Cardiac fibroblast (primary cell): ENCODE results near the gene SYT1.

Experiments used
- DNase-seq, 2 donors: peaks; one replicate each; pipeline versions ENCODE4 v3.0.0 to v3.0.0-alpha.2; 2010; ENCODE audit warnings: low read depth in 2 of 2
- H3K4me3 ChIP-seq, 2 donors: replicated peaks in 1 of 2; 1 replicate in 1 of 2; 2 replicates in 1 of 2; pipeline ENCODE4 v1.5.1; 2011; ENCODE audit warnings: low read depth in 2 of 2, low read length in 2 of 2, mild to moderate bottlenecking in 2 of 2, moderate library complexity in 1 of 2
- TF ChIP-seq, protein P1 (sequence below): IDR thresholded peaks from one replicate; pipeline ENCODE4 v1.5.1; 2011; ENCODE audit warnings: low read depth, mild to moderate bottlenecking, low read length, inconsistent platforms

The SYT1 gene

DNA sequence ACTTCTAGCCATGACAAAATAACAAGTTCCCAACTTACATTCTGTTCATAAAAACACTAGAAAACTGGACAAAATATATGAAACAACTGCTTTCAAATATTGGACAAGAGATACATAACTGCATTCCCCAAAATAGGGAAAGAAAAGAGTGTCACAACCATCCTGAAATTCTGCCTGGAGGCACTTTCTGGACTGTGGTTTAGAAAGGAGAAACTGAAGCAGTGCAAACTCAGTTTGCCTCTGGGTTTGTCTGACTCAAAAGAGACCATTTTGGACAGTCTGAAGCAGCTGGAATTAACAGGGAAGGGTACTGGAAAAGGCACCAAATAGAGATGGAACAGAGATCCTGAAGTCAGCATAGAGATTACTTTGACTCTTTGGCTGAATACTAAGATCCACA lies 11.3 kb upstream of the SYT1 start:
- TF ChIP-seq, protein P1, sequence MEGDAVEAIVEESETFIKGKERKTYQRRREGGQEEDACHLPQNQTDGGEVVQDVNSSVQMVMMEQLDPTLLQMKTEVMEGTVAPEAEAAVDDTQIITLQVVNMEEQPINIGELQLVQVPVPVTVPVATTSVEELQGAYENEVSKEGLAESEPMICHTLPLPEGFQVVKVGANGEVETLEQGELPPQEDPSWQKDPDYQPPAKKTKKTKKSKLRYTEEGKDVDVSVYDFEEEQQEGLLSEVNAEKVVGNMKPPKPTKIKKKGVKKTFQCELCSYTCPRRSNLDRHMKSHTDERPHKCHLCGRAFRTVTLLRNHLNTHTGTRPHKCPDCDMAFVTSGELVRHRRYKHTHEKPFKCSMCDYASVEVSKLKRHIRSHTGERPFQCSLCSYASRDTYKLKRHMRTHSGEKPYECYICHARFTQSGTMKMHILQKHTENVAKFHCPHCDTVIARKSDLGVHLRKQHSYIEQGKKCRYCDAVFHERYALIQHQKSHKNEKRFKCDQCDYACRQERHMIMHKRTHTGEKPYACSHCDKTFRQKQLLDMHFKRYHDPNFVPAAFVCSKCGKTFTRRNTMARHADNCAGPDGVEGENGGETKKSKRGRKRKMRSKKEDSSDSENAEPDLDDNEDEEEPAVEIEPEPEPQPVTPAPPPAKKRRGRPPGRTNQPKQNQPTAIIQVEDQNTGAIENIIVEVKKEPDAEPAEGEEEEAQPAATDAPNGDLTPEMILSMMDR, result no peak
- no peak for DNase-seq
- no peak overlapping the region for H3K4me3 ChIP-seq

DNA sequence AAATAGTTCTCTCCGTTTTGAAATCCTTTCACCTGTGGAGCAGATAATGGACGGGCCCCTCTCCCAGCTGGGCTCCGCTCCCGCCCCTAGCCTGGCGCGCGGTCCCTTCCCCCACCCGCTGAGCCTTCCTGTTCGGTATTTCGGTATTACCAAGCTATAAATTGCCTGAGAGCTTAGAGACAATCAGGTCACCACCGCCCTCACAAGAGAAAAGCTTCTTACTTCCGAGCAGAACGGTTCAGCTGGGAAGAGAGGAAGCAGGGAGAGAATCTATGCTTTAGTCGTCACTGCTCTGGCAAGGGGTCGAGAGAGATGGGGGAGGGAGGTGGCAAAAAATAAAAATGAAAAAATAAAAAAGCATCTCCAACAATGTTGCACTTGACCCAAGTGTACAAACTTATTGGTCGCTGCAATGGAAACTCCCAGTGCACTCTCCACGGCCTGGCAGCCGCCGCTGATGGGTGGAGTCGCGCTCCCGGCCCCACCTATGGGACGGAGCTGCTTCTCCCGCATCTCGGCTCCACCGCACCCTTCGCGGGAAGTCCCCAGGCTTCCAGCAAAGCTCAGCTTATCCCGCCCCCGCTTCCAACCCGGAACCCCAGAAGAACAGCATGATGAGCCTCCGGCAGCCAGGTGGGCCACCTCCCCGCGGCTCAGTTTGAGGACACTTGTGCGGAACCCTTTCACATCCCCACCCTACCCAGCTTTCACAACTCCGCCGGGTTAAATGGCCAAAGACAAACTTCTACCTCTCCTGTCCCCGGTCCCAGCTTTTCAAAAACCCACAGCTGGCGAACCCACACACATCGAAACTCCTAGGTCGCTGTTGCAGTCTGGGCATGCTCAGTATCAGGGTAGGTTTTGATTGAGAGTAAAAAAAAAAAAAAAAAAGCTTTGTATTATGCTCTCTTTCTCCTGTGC lies 832 bp upstream of the SYT1 start:
- peak overlapping the region; percentile 73 to 84 for H3K4me3 ChIP-seq
- peak; percentile 40 to 57 for DNase-seq
- TF ChIP-seq, protein P1, result peak; percentile 1

DNA sequence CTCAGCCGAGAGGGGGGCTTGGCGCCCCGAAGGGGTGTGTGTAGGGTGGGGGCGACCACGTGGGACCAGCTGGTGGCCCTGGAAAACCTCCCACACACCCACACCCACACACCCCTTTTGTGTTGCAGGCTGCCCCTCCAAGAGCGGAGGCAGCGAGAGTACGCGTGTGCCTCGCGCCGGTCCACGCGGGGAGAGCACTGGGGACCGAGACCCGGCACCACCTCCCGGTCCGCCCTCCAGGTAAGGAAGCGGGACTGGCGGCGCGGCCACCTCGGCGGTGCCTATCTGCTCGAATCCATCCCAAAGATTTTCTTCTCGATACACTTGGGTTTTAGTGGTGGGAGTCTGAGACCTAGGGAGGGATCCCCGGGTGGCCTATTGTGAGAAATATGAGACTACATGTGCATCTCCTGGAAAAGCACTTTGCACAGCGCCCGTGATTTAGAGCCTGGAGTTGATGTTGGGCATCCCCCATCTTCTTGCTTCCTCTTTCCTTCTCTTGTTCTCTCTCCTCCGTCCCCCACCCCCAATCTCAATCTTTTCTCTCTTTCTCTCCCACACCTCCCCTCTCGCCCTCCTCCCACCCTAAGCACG lies 393 bp downstream of the SYT1 start:
- TF ChIP-seq, protein P1, result no peak
- peak in 1 of 2 donors; percentile 8 for DNase-seq
- H3K4me3 ChIP-seq, result peak overlapping the region; percentile 73 to 84

DNA sequence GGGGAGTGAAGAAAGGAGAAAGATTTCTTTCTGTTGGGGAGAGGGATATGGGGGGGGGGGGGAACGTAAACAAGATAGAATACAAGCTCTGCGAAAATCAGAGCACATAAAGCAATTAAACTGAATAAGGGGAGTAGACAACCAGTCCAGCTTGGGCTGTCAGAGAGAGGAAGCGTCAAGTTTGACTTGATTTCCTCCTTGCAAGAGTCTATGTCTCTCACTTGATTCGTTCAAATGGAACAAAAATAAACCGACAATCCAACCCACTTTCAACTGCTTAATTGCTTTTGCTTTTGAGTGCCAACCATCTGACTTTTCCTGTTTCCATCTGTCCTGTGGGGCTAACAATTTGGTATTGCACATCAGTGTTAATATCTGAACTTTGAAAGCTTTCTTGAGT lies 942 bp downstream of the SYT1 start:
- TF ChIP-seq, protein P1, result no peak
- peak overlapping the region; percentile 73 to 84 for H3K4me3 ChIP-seq
- no peak for DNase-seq

DNA sequence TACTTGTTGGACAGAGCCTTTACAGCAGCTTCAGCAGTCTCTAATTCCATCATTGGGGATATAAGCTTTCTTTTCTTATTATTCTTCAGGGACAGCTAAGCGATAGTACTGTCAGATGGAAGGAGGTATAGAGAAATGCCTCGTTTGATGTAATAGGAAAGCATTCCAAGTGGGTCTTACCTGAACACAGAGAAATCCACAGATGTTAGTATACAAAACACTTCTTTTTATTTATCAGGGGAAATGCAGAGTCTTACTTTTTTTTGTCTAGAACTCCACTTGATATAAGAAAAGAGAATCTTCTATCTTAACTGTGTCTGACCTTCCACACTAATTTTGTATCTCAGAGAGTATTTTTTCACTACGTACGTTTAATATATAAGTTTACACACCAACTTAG lies 1.9 kb downstream of the SYT1 start:
- H3K4me3 ChIP-seq, result no peak overlapping the region
- TF ChIP-seq, protein P1, result no peak
- no peak for DNase-seq

DNA sequence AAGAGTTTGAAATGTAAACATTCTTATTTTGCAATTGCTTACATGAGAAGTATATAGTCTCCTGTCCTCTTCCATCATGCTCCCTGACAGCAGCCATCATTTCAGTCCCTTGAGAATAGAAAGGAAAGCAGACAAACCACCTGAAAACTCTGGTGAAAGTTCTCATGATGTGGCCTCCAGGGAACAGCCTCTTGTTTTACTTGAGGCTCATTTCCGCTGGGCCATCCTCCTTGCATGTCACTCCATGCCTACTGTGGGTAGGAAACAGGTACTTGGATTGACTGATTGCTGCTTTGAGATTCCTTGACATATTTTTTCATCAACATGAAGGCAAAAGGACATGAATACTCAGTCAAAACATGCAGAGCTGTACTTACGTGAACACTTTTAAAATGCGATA lies 6.0 kb downstream of the SYT1 start:
- no peak overlapping the region for H3K4me3 ChIP-seq
- TF ChIP-seq, protein P1, result no peak
- DNase-seq, result no peak
